IMR-90 (cell line): ENCODE data around the gene RUNDC1. TPM values are rescaled to one million over a fixed set of nuclear protein-coding genes. Genes with fewer than 3 reads are reported as not detected.
"Not testable (repeated sequence)": the region's sequence is repeated elsewhere in the genome, so short reads cannot be mapped to it uniquely, and the experiment has no call there.

Experiments used
- ATAC-seq: fragments of 200-7000 bp; cut with Tn5 transposase; 2 replicates; pipeline ENCODE4 v1.9.1; 2020; ENCODE audit warnings: low read depth, mild to moderate bottlenecking, moderate library complexity
- BruUV-seq: library from RNA; stranded (reverse); fragments of 400-500 nt; replicated peaks from 2 replicates; lab custom pipeline; 2021; lab: Mats Ljungman, UMichigan
- CTCF ChIA-PET: fragments of 300-600 bp; formaldehyde crosslinking; extraction: SDS; loops from one replicate; lab custom pipeline; 2021; ENCODE audit warnings: antibody characterized with exemption; lab: Yijun Ruan, JAX
- POLR2A ChIA-PET: fragments of 300-600 bp; sonication (Branson Sonifier 250); formaldehyde crosslinking; loops from one replicate; lab custom pipeline; 2022; ENCODE audit warnings: antibody characterized with exemption; ENCODE audit not compliant: unreplicated experiment; lab: Charles Lee
- DNase-seq: peaks from one replicate; pipeline ENCODE4 v3.0.0; 2013
- H2AFZ ChIP-seq: replicated peaks from 2 replicates; pipeline ENCODE3; 2013; ENCODE audit warnings: low read length, mild to moderate bottlenecking; ENCODE audit not compliant: poor library complexity
- H2AK5ac ChIP-seq: 2 replicates; pipeline ENCODE4 v1.6.1; 2013; ENCODE audit warnings: low read depth, low read length, inconsistent platforms
- H2AK9ac ChIP-seq: replicated peaks from 2 replicates; pipeline ENCODE3; 2013; ENCODE audit warnings: mild to moderate bottlenecking, low read depth, low read length, moderate library complexity; ENCODE audit not compliant: poor library complexity
- H2BK120ac ChIP-seq: 2 replicates; pipeline ENCODE4 v1.6.1; 2013; ENCODE audit warnings: low read depth, low read length, inconsistent platforms
- H2BK15ac ChIP-seq: 3 replicates; pipeline ENCODE4 v1.6.1; 2013; ENCODE audit warnings: low read depth, low read length, inconsistent platforms
- H2BK20ac ChIP-seq: 2 replicates; pipeline ENCODE4 v1.6.1; 2013; ENCODE audit warnings: low read depth, mild to moderate bottlenecking, inconsistent platforms, low read length, moderate library complexity
- H2BK5ac ChIP-seq: 2 replicates; pipeline ENCODE4 v1.6.1; 2013; ENCODE audit warnings: mild to moderate bottlenecking, low read depth, low read length, inconsistent platforms; ENCODE audit not compliant: poor library complexity, severe bottlenecking
- H3K14ac ChIP-seq: replicated peaks from 2 replicates; pipeline ENCODE4 v1.6.1; 2013; ENCODE audit warnings: low read depth, low read length, inconsistent platforms
- H3K18ac ChIP-seq: 2 replicates; pipeline ENCODE4 v1.6.1; 2013; ENCODE audit warnings: low read depth, low read length, control low read depth
- H3K23ac ChIP-seq: 2 replicates; pipeline ENCODE4 v1.6.1; 2013; ENCODE audit warnings: low read depth, low read length, inconsistent platforms
- H3K27ac ChIP-seq: 2 replicates; pipeline ENCODE4 v1.5.1; 2013; ENCODE audit warnings: mild to moderate bottlenecking, control low read depth, low read length; ENCODE audit not compliant: insufficient read depth
- H3K27me3 ChIP-seq: 2 replicates; pipeline ENCODE4 v1.6.1; 2013; ENCODE audit warnings: low read length; ENCODE audit not compliant: control insufficient read depth, insufficient read depth
- H3K36me3 ChIP-seq: 2 replicates; pipeline ENCODE4 v1.6.1; 2013; ENCODE audit warnings: low read length, mixed read lengths; ENCODE audit not compliant: control insufficient read depth, insufficient read depth
- H3K4ac ChIP-seq: 2 replicates; pipeline ENCODE4 v1.6.1; 2013; ENCODE audit warnings: low read depth, low read length, inconsistent platforms
- H3K4me1 ChIP-seq: 2 replicates; pipeline ENCODE4 v1.6.1; 2013; ENCODE audit warnings: low read length, mixed read lengths; ENCODE audit not compliant: control insufficient read depth, insufficient read depth
- H3K4me2 ChIP-seq: 2 replicates; pipeline ENCODE4 v1.6.1; 2013; ENCODE audit warnings: low read depth, mild to moderate bottlenecking, control low read depth, low read length, moderate library complexity
- H3K4me3 ChIP-seq: 2 replicates; pipeline ENCODE4 v1.5.1; 2013; ENCODE audit warnings: low read depth, mild to moderate bottlenecking, control low read depth, low read length, moderate library complexity; ENCODE audit not compliant: insufficient read depth
- H3K56ac ChIP-seq: 2 replicates; pipeline ENCODE4 v1.6.1; 2013; ENCODE audit warnings: low read length, inconsistent platforms; ENCODE audit not compliant: insufficient read depth; ENCODE audit errors: extremely low read depth
- H3K79me1 ChIP-seq, 2 experiments: 2 replicates each; pipeline ENCODE4 v1.6.1; 2013; ENCODE audit warnings: low read length in 2 of 2, inconsistent platforms in 1 of 2, low read depth in 1 of 2
- H3K9ac ChIP-seq: 2 replicates; pipeline ENCODE4 v1.6.1; 2013; ENCODE audit warnings: low read depth, low read length, control low read depth
- H3K9me1 ChIP-seq: 2 replicates; pipeline ENCODE4 v1.6.1; 2013; ENCODE audit warnings: low read length, inconsistent platforms; ENCODE audit not compliant: insufficient read depth
- H3K9me3 ChIP-seq: 2 replicates; pipeline ENCODE4 v1.6.1; 2013; ENCODE audit warnings: low read length; ENCODE audit not compliant: control insufficient read depth, insufficient read depth
- H4K20me1 ChIP-seq: 2 replicates; pipeline ENCODE4 v1.6.1; 2013; ENCODE audit warnings: low read length, inconsistent platforms; ENCODE audit not compliant: insufficient read depth
- H4K5ac ChIP-seq: 2 replicates; pipeline ENCODE4 v1.6.1; 2013; ENCODE audit warnings: mild to moderate bottlenecking, low read depth, low read length, control low read depth
- H4K8ac ChIP-seq, 2 experiments: 2 replicates each; pipeline ENCODE4 v1.6.1; 2013; ENCODE audit warnings: low read depth in 2 of 2, low read length in 2 of 2, control low read depth in 1 of 2, inconsistent platforms in 1 of 2
- H4K91ac ChIP-seq: 2 replicates; pipeline ENCODE4 v1.6.1; 2013; ENCODE audit warnings: low read depth, low read length, inconsistent platforms; ENCODE audit not compliant: insufficient read depth
- BHLHE40 ChIP-seq: fragments of 150-350 bp; IDR thresholded peaks from 2 replicates; pipeline ENCODE4 v1.6.1; 2016; ENCODE audit warnings: mild to moderate bottlenecking, low read depth, low read length
- CEBPB ChIP-seq: IDR thresholded peaks from 2 replicates; pipeline ENCODE4 v1.6.1; 2012; ENCODE audit warnings: low read depth, low read length, improper control_type of control experiment
- MAZ ChIP-seq: IDR thresholded peaks from 2 replicates; pipeline ENCODE4 v1.6.1; 2012; ENCODE audit warnings: low read depth, mild to moderate bottlenecking, low read length, improper control_type of control experiment, moderate library complexity, borderline replicate concordance
- WGBS, 2 experiments: methylation state at CpG; one replicate each; pipeline versions ENCODE4 v1.1.5 to v1.1.7; 2013; ENCODE audit warnings: missing lambda C conversion rate in 2 of 2; ENCODE audit not compliant: insufficient read length in 1 of 2; ENCODE audit errors: extremely low coverage in 2 of 2; 5-methylcytosine and 5-hydroxymethylcytosine counted together
- dilution Hi-C: fragments of 300-500 bp; cut with HindIII; formaldehyde crosslinking; loops from one replicate; pipeline ENCODE4 v1.14.3; 2018; ENCODE audit warnings: low sequenced_read_pairs; ENCODE audit not compliant: unreplicated experiment
- in situ Hi-C: fragments of 300-500 bp; cut with MboI; formaldehyde crosslinking; loops from 3 replicates; pipeline ENCODE4 v1.14.3; 2019; ENCODE audit warnings: low sequenced_read_pairs, inconsistent platforms, mixed read lengths
- intact Hi-C: fragments of 100-400 bp; cut with micrococcal nuclease; formaldehyde crosslinking; loops from 2 replicates; pipeline ENCODE4 v1.10.0; 2022
- polyA plus RNA-seq, 3 experiments: library from polyadenylated mRNA; depleted of rRNA; stranded (reverse); fragments of >200 nt; gene quantifications; 2 replicates each; pipeline ENCODE4 v1.2.3, GENCODE V29; 2012; ENCODE audit warnings: low replicate concordance in 1 of 3
- total RNA-seq: library from RNA; depleted of rRNA; stranded (reverse); fragments of >200 nt; gene quantifications from 2 replicates; pipeline ENCODE4 v1.2.3, GENCODE V29; 2012
- TF ChIP-seq, protein P1 (sequence below): fragments of 150-350 bp; IDR thresholded peaks from 2 replicates; pipeline ENCODE4 v1.6.1; 2017; ENCODE audit warnings: mild to moderate bottlenecking, antibody characterized with exemption, low read length, low read depth

RUNDC1 gene
- total and polyA plus RNA-seq, 2 of the 4 experiments (the other 2 are of a cell fraction): 7.0 to 7.9 TPM

DNA sequence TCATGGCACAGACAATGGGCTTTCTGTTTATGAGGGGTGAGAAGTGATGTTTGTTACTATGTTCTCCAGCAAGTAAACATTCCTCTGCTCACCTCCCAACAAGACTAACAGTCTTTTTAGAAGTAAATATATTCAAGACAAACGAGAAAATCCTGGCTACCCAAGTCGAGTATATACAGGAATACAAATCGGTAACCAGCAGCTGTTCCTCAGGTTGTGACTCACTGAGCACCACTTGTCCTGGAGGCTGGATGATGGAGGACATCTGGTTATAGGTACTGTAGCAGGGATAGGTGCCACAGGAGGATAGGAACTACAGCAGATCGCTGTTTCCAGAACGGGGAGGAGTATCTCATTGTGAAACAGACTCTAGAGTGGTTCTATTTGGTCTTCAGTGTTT lies 12.5 kb downstream of the RUNDC1 start:
- in situ Hi-C loops: loop anchor here (25.0 kb wide), 1 partner anchor 369 kb away; no protein-coding TSS in a partner anchor
- DNase-seq (no peak), ATAC-seq (no peak)
- no peak overlapping the region for H2BK120ac ChIP-seq
- H3K18ac ChIP-seq: no peak overlapping the region
- no peaks in the 10 kb centered on the region for H3K9me3 ChIP-seq
- peaks cover 6 to 27% of the 10 kb centered on the region in 2 experiments; a peak in 3 of 4 replicates for H3K79me1 ChIP-seq
- intact Hi-C loops: loop anchor here (10.0 kb wide), 1 partner anchor 322 kb away; no protein-coding TSS in a partner anchor
- H3K4me3 ChIP-seq: no peak overlapping the region
- no peak overlapping the region for H4K8ac ChIP-seq
- no peak overlapping the region for H3K4ac ChIP-seq
- no peak for TF ChIP-seq CEBPB
- no peak for TF ChIP-seq MAZ
- TF ChIP-seq BHLHE40: no peak
- TF ChIP-seq, protein P1, sequence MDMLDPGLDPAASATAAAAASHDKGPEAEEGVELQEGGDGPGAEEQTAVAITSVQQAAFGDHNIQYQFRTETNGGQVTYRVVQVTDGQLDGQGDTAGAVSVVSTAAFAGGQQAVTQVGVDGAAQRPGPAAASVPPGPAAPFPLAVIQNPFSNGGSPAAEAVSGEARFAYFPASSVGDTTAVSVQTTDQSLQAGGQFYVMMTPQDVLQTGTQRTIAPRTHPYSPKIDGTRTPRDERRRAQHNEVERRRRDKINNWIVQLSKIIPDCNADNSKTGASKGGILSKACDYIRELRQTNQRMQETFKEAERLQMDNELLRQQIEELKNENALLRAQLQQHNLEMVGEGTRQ: no peak
- H3K9me1 ChIP-seq: peaks cover 17% of the 10 kb centered on the region
- H3K14ac ChIP-seq: no peak overlapping the region
- no peak overlapping the region for H3K23ac ChIP-seq
- H3K9ac ChIP-seq: no peak overlapping the region
- TSS peak; percentile 58 for BruUV-seq
- no peak overlapping the region for H2BK15ac ChIP-seq
- no peak overlapping the region for H2AK9ac ChIP-seq
- CTCF ChIA-PET: no interaction called here
- H3K27ac ChIP-seq: no peak overlapping the region
- H2AK5ac ChIP-seq: no peak overlapping the region
- H3K4me2 ChIP-seq: no peak overlapping the region
- POLR2A ChIA-PET: no interaction called here
- dilution Hi-C loops: no loop called here
- H2BK5ac ChIP-seq: no peak overlapping the region
- no peaks in the 10 kb centered on the region for H4K20me1 ChIP-seq
- H2AFZ ChIP-seq: no peak overlapping the region
- no peak overlapping the region for H2BK20ac ChIP-seq
- H3K36me3 ChIP-seq: peaks cover 28% of the 10 kb centered on the region
- no peak overlapping the region for H4K91ac ChIP-seq
- peaks cover 3% of the 10 kb centered on the region; the same call in 1 of the 2 replicates for H3K4me1 ChIP-seq
- H3K56ac ChIP-seq: no peak overlapping the region
- 88% methylated on average over 3 of the region's 5 CpGs; no CpG with 5 or more reads in 1 of the 2 experiments for WGBS, 2 experiments
- no peak overlapping the region for H4K5ac ChIP-seq
- H3K27me3 ChIP-seq: no peaks in the 10 kb centered on the region

DNA sequence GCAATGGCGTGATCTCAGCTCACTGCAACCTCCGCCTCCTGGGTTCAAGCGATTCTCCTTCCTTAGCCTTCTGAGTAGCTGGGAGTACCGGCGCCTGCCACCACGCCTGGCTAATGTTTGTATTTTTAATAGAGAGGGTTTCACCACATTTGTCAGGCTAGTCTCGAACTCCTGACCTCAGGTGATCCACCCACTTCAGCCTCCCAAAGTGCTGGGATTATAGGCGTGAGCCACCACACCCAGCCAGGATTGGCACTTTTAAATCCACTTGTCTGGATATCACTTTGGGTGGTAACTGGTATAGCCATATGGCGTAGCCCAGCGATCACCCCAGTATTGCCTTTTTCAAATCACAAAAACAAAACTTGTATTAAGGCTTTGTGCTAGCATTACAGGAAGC lies 13.5 kb downstream of the RUNDC1 start:
- H3K36me3 ChIP-seq: peaks cover 23% of the 10 kb centered on the region
- CTCF ChIA-PET: not testable (repeated sequence)

More for the DNA sequence above, 13.5 kb downstream of the RUNDC1 start:
- H3K4ac ChIP-seq, H4K20me1 ChIP-seq, H4K5ac ChIP-seq, POLR2A ChIA-PET, H3K14ac ChIP-seq, H3K23ac ChIP-seq, H2BK120ac ChIP-seq, DNase-seq, H3K4me1 ChIP-seq, H3K4me3 ChIP-seq, dilution Hi-C loops, H3K4me2 ChIP-seq, BruUV-seq, H2BK5ac ChIP-seq, H3K18ac ChIP-seq, H3K27me3 ChIP-seq, H2AFZ ChIP-seq, H3K9ac ChIP-seq, H3K56ac ChIP-seq, ATAC-seq, H4K91ac ChIP-seq, H2AK5ac ChIP-seq, H2BK20ac ChIP-seq, H4K8ac ChIP-seq, H3K27ac ChIP-seq, H2BK15ac ChIP-seq, H3K9me3 ChIP-seq, H2AK9ac ChIP-seq: not testable (repeated sequence)
- H3K9me1 ChIP-seq: peaks cover 17% of the 10 kb centered on the region
- intact Hi-C loops: loop anchor here (10.0 kb wide), 1 partner anchor 321 kb away; no protein-coding TSS in a partner anchor
- in situ Hi-C loops: loop anchor here (25.0 kb wide), 1 partner anchor 368 kb away; no protein-coding TSS in a partner anchor
- peaks cover 6 to 28% of the 10 kb centered on the region in 2 experiments; a peak in 3 of 4 replicates for H3K79me1 ChIP-seq
- no CpG with 5 or more reads among the region's 10 CpGs for WGBS, 2 experiments
